ENCODE measurements around the gene FRAS1.

Gene FRAS1

GRCh38 chr4:78560296-78560963, 503.3 kb downstream of the FRAS1 start:
- no peak for DNase-seq

- no peak for DNase-seq
Measured at GRCh38 chr4:78561677-78562076, 504.6 kb downstream of the FRAS1 start.

GRCh38 chr4:78562687-78563086, 505.6 kb downstream of the FRAS1 start:
- no peak for DNase-seq

- no peak for DNase-seq
Measured at GRCh38 chr4:78565971-78566372, 508.8 kb downstream of the FRAS1 start.

- no peak for DNase-seq
Measured at GRCh38 chr4:78566834-78567499, 509.8 kb downstream of the FRAS1 start.

- no peak for DNase-seq
Measured at GRCh38 chr4:78567500-78568060, 510.5 kb downstream of the FRAS1 start.

- DNase-seq = no peak
Measured at GRCh38 chr4:78568640-78569305, 511.6 kb downstream of the FRAS1 start.

- no peak for DNase-seq
Measured at GRCh38 chr4:78569306-78569821, 512.2 kb downstream of the FRAS1 start.

GRCh38 chr4:78570117-78570516, 513.0 kb downstream of the FRAS1 start:
- no peak for DNase-seq

GRCh38 chr4:78571804-78572203, 514.7 kb downstream of the FRAS1 start:
- DNase-seq = no peak

- DNase-seq = no peak
Measured at GRCh38 chr4:78578674-78579425, 521.7 kb downstream of the FRAS1 start.

- DNase-seq = no peak
Measured at GRCh38 chr4:78581618-78582017, 524.5 kb downstream of the FRAS1 start.

GRCh38 chr4:78584863-78585547, 527.9 kb downstream of the FRAS1 start:
- DNase-seq = no peak

GRCh38 chr4:78585633-78586032, 528.5 kb downstream of the FRAS1 start:
- DNase-seq = no peak

- no peak for DNase-seq
Measured at GRCh38 chr4:78588894-78589545, 531.9 kb downstream of the FRAS1 start.

GRCh38 chr4:78591404-78591803, 534.3 kb downstream of the FRAS1 start:
- no peak for DNase-seq

GRCh38 chr4:78592088-78592783, 535.1 kb downstream of the FRAS1 start:
- DNase-seq = no peak

All from activated CD8-positive, alpha-beta memory T cell treated with anti-CD3 and anti-CD28 coated beads, Interleukin-2, amount 50 U/mL, for 48 hours (primary cell).